GM12873 (cell line): ENCODE results near the gene KCNH8.

Experiments
- TF ChIP-seq, protein P1 (sequence below): IDR thresholded peaks from 2 replicates; pipeline ENCODE4 v1.5.1; 2012; ENCODE audit warnings: low read depth, mild to moderate bottlenecking, moderate library complexity, low read length, control low read depth; ENCODE audit not compliant: insufficient read depth; ENCODE audit errors: missing control alignments

The KCNH8 gene

DNA sequence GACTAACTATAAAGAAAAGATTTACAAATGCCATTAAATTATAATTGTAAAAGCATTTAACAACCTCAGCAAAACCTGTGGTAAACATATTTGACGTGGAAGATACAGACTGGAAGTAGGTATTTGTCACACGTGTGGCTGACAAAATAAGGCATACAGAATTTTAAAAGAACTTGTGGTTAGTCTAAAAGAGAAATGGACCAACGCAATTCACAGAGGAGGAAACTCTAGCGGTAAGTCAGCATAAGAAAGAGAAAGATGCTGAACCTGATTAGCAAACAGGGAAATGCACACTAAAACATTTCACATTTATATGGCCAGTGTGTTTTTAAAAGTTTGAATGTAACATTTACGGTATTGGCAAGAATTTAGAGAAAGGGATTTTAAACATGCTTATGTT is 35.3 kb downstream of the KCNH8 start:
- TF ChIP-seq, protein P1, sequence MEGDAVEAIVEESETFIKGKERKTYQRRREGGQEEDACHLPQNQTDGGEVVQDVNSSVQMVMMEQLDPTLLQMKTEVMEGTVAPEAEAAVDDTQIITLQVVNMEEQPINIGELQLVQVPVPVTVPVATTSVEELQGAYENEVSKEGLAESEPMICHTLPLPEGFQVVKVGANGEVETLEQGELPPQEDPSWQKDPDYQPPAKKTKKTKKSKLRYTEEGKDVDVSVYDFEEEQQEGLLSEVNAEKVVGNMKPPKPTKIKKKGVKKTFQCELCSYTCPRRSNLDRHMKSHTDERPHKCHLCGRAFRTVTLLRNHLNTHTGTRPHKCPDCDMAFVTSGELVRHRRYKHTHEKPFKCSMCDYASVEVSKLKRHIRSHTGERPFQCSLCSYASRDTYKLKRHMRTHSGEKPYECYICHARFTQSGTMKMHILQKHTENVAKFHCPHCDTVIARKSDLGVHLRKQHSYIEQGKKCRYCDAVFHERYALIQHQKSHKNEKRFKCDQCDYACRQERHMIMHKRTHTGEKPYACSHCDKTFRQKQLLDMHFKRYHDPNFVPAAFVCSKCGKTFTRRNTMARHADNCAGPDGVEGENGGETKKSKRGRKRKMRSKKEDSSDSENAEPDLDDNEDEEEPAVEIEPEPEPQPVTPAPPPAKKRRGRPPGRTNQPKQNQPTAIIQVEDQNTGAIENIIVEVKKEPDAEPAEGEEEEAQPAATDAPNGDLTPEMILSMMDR, result no peak

DNA sequence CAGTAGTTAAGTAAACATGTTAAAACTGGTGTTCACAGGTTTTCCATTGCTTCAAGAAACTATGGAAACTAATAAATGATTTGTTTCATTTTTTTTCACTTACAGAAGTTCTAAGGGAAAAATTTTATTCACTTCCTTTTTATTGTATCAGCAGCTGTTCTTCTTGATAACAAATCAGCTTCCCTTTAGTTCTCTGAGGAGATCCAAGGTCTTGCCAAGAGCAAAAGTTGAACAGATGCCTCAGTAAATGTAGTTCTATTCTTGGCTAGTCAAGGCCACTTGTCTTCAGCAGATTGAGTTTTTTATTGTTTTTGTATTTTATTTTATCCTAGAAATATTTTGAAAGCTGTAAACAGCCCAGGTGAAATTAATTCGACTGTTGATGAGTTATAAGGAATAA is 41.8 kb downstream of the KCNH8 start:
- TF ChIP-seq, protein P1, result no peak

DNA sequence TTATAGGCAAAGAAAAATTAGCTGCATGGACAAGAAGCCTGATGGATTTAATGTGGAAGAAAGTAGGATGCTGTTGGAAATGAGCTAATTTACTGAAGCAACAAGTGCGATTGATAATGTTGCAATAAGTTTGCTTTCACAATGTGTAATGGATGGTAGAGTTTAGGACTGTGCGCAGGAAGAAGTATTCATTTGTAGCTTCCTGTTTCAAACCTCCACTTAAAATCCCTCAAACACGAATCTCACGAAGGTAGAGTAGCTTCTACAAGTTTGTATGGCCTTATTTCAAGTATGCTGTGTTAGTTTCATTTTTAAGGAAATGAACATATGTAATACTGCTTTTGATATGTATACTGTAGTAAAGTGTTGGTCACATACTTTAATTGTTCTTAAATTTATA is 42.3 kb downstream of the KCNH8 start:
- TF ChIP-seq, protein P1, result no peak

DNA sequence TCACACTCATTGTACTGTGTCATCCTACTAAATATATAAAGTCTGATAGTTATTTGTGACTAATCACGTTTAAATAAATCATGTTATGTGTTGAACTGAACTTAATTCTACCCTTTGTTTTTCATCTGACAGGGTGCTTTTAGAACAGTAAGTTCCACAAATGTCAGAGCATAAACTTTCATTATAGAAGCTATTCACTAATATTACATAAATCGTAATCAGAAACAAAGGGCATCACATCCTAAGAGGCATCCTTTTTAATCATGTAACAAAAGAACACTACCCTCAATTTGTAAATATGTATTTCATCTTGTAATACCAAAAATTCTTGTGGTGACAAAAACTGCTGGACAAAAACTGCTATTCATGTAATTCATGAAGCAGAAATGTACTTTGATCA is 50.8 kb downstream of the KCNH8 start:
- TF ChIP-seq, protein P1, result no peak

GRCh38 chr3:19202303-19202702 is 54.0 kb downstream of the KCNH8 start:
- TF ChIP-seq, protein P1, result no peak

GRCh38 chr3:19202754-19203153 is 54.4 kb downstream of the KCNH8 start:
- TF ChIP-seq, protein P1, result no peak

DNA sequence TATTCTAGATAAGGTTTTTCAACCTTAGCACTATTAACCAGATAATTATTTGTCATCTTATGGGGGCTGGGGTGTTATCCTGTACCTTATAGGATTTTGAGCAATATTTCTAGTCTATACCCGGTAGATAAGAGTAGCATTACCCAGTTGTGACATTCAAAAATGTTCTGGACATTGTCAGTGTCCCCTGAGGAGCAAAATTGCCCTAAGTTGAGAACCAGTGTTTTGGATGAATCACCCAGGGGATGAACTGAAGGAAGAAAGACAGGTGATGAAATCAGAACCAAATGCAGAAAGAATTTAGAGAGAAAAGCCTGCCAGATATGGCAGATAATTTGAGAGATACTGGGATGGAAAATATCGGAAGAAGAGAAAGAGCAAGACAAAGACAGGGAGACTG is 58.2 kb downstream of the KCNH8 start:
- TF ChIP-seq, protein P1, result no peak
